ENCODE measurements around the gene RGPD6.
"Not testable (repeated sequence)": the region's sequence is repeated elsewhere in the genome, so short reads cannot be mapped to it uniquely, and the experiment has no call there.

Gene RGPD6

GRCh38 chr2:110576763-110577416 is at the start of gene RGPD6:
TSS of gene RGPD6 (minus strand) at chr2:110577222. CDS start at chr2:110577024, 198 bp downstream.
- in situ Hi-C loops (cut with MboI; ENCODE audit: low pct_unique_long_range_greater_than_20kb, low sequenced_read_pairs, unreplicated experiment), result not testable (repeated sequence)

GRCh38 chr2:110619326-110619939 is 42.4 kb upstream of the RGPD6 start:
- in situ Hi-C loops (cut with MboI; ENCODE audit: low pct_unique_long_range_greater_than_20kb, low sequenced_read_pairs, unreplicated experiment); DNase-seq (ENCODE audit: low spot score): not testable (repeated sequence)

More at GRCh38 chr2:110576763-110577416, at the start of gene RGPD6:
- DNase-seq (ENCODE audit: low spot score), result not testable (repeated sequence)

GRCh38 chr2:110613927-110614326 is 36.9 kb upstream of the RGPD6 start:
- not testable (repeated sequence) for DNase-seq (ENCODE audit: low spot score)

GRCh38 chr2:110610613-110611250 is 33.7 kb upstream of the RGPD6 start:
- DNase-seq (ENCODE audit: low spot score); in situ Hi-C loops (cut with MboI; ENCODE audit: low pct_unique_long_range_greater_than_20kb, low sequenced_read_pairs, unreplicated experiment): not testable (repeated sequence)

More at GRCh38 chr2:110613927-110614326, 36.9 kb upstream of the RGPD6 start:
- in situ Hi-C loops (cut with MboI; ENCODE audit: low pct_unique_long_range_greater_than_20kb, low sequenced_read_pairs, unreplicated experiment), result not testable (repeated sequence)

GRCh38 chr2:110609843-110610612 is 33.0 kb upstream of the RGPD6 start:
- in situ Hi-C loops (cut with MboI; ENCODE audit: low pct_unique_long_range_greater_than_20kb, low sequenced_read_pairs, unreplicated experiment); DNase-seq (ENCODE audit: low spot score): not testable (repeated sequence)

GRCh38 chr2:110608788-110609502 is 31.9 kb upstream of the RGPD6 start:
- in situ Hi-C loops (cut with MboI; ENCODE audit: low pct_unique_long_range_greater_than_20kb, low sequenced_read_pairs, unreplicated experiment); DNase-seq (ENCODE audit: low spot score): not testable (repeated sequence)

GRCh38 chr2:110605057-110605456 is 28.0 kb upstream of the RGPD6 start:
- DNase-seq (ENCODE audit: low spot score); in situ Hi-C loops (cut with MboI; ENCODE audit: low pct_unique_long_range_greater_than_20kb, low sequenced_read_pairs, unreplicated experiment): not testable (repeated sequence)

GRCh38 chr2:110603917-110604591 is 27.0 kb upstream of the RGPD6 start:
- in situ Hi-C loops (cut with MboI; ENCODE audit: low pct_unique_long_range_greater_than_20kb, low sequenced_read_pairs, unreplicated experiment); DNase-seq (ENCODE audit: low spot score): not testable (repeated sequence)

- in situ Hi-C loops (cut with MboI; ENCODE audit: low pct_unique_long_range_greater_than_20kb, low sequenced_read_pairs, unreplicated experiment); DNase-seq (ENCODE audit: low spot score): not testable (repeated sequence)
Measured at GRCh38 chr2:110602139-110602538, 25.1 kb upstream of the RGPD6 start.

- in situ Hi-C loops (cut with MboI; ENCODE audit: low pct_unique_long_range_greater_than_20kb, low sequenced_read_pairs, unreplicated experiment); DNase-seq (ENCODE audit: low spot score): not testable (repeated sequence)
Measured at GRCh38 chr2:110591973-110592372, 15.0 kb upstream of the RGPD6 start.

GRCh38 chr2:110589677-110590330 is 12.8 kb upstream of the RGPD6 start:
- not testable (repeated sequence) for DNase-seq (ENCODE audit: low spot score)

GRCh38 chr2:110588520-110588919 is 11.5 kb upstream of the RGPD6 start:
- DNase-seq (ENCODE audit: low spot score); in situ Hi-C loops (cut with MboI; ENCODE audit: low pct_unique_long_range_greater_than_20kb, low sequenced_read_pairs, unreplicated experiment): not testable (repeated sequence)

More at GRCh38 chr2:110589677-110590330, 12.8 kb upstream of the RGPD6 start:
- in situ Hi-C loops (cut with MboI; ENCODE audit: low pct_unique_long_range_greater_than_20kb, low sequenced_read_pairs, unreplicated experiment), result not testable (repeated sequence)

- in situ Hi-C loops (cut with MboI; ENCODE audit: low pct_unique_long_range_greater_than_20kb, low sequenced_read_pairs, unreplicated experiment), result not testable (repeated sequence)
Measured at GRCh38 chr2:110579216-110579965, 2.4 kb upstream of the RGPD6 start.

GRCh38 chr2:110578429-110578828 is 1.4 kb upstream of the RGPD6 start:
- DNase-seq (ENCODE audit: low spot score); in situ Hi-C loops (cut with MboI; ENCODE audit: low pct_unique_long_range_greater_than_20kb, low sequenced_read_pairs, unreplicated experiment): not testable (repeated sequence)

More at GRCh38 chr2:110579216-110579965, 2.4 kb upstream of the RGPD6 start:
- not testable (repeated sequence) for DNase-seq (ENCODE audit: low spot score)

GRCh38 chr2:110499755-110500377 is 77.2 kb downstream of the RGPD6 start:
- DNase-seq (ENCODE audit: low spot score); in situ Hi-C loops (cut with MboI; ENCODE audit: low pct_unique_long_range_greater_than_20kb, low sequenced_read_pairs, unreplicated experiment): not testable (repeated sequence)
